B cell (primary cell): ENCODE data around the gene BBOX1.

ENCODE experiments used
- EZH2 ChIP-seq: IDR thresholded peaks from 2 replicates; pipeline ENCODE4 v1.6.1; 2012; ENCODE audit warnings: borderline replicate concordance, low read depth, mild to moderate bottlenecking, moderate library complexity, low read length; ENCODE audit not compliant: insufficient read depth, poor library complexity, severe bottlenecking
- TF ChIP-seq, protein P1 (sequence below): fragments of 200-600 bp; IDR thresholded peaks from one replicate; pipeline ENCODE4 v1.8.0; 2022; ENCODE audit warnings: antibody characterized with exemption, mild to moderate bottlenecking

DNA sequence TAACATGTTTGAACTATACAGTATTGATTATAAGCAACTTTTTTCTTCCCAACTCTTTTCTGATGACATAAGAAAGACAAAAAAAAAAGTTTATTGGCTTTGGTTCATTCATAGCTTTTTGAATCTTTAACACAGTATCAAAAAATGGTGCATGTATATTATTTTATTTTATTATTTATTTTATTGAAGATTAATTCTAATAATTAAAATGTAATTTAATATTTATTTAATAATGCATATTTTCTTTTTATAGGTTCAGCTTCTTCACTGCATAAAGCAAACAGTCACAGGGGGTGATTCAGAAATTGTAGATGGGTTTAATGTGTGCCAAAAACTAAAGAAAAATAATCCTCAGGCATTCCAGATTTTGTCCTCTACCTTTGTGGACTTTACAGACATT, 78.8 kb downstream of the BBOX1 start:
- TF ChIP-seq, protein P1, sequence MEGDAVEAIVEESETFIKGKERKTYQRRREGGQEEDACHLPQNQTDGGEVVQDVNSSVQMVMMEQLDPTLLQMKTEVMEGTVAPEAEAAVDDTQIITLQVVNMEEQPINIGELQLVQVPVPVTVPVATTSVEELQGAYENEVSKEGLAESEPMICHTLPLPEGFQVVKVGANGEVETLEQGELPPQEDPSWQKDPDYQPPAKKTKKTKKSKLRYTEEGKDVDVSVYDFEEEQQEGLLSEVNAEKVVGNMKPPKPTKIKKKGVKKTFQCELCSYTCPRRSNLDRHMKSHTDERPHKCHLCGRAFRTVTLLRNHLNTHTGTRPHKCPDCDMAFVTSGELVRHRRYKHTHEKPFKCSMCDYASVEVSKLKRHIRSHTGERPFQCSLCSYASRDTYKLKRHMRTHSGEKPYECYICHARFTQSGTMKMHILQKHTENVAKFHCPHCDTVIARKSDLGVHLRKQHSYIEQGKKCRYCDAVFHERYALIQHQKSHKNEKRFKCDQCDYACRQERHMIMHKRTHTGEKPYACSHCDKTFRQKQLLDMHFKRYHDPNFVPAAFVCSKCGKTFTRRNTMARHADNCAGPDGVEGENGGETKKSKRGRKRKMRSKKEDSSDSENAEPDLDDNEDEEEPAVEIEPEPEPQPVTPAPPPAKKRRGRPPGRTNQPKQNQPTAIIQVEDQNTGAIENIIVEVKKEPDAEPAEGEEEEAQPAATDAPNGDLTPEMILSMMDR = no peak
- no peak for TF ChIP-seq EZH2
